Stimulated activated CD4-positive, alpha-beta T cell treated with anti-CD3 and anti-CD28 coated beads, Interleukin-15, amount 100 ng/mL, for 48 hours (primary cell): ENCODE data around the gene MAEL.
"Not testable (repeated sequence)": the region's sequence is repeated elsewhere in the genome, so short reads cannot be mapped to it uniquely, and the experiment has no call there.

Experiments
- DNase-seq, 2 donors: peaks; one replicate each; pipeline ENCODE4 v3.0.0-alpha.2; 2020; ENCODE audit warnings: low read depth in 2 of 2

The MAEL gene

GRCh38 chr1:166977951-166978350, 11.1 kb upstream of the MAEL start:
- no peak for DNase-seq

DNA sequence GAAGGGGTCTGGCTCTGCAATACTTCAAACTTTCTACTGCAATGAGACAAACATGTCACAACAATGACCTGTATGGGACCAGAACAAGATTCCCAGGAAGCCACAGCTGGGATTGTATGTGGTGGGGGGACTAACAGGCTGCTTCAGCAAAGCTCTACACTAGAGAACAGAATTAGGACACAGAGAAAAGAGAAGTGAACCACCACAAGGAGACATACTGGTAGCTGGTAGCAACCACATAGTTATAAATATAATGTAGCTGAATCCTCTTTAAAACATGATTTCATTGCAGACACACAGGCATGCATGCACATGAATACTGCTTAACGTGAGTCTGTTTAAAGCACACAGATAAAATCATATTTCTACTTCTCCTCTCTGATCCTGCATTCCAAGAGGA, 10.3 kb upstream of the MAEL start:
- no peak for DNase-seq

GRCh38 chr1:166980383-166980782, 8.7 kb upstream of the MAEL start:
- no peak for DNase-seq

DNA sequence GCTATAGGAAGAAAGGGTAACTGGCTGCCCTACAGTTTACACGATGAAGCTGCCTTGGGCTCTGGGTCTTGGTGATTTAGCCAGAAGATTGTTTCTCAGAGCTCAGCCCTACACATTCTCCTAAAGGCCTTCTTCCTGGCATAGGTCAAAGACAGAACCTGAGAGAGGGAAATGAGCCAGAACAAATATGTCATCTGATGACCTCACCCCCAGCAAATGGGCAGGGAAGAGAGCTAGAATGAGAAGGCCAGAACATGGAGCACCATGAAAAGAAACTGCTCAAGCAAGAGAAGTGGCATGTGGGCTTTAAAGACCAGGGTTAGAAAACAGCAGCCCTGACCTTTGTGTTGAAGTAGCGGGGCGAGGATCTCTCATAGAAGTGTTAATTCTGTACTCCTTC, 8.3 kb upstream of the MAEL start:
- DNase-seq, result no peak

DNA sequence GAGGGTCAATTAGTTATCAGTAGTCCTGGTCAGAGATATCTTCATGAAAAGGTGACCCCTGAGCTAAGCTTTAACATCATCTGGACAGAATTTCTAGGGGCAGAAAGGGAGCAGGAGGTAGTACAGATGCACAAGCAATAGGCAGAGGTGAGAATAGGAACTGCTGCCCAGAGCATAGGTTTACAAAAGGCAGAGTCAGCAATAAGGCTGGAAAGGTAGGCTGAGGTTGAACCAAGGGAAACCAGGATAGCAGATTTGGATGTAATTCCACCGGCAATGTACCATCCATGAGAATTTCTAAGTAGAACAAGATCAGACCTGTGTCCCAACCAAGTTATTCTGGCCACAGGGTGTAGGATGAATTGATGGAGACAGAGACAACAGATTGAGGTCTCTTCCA, 7.5 kb upstream of the MAEL start:
- DNase-seq, result no peak

DNA sequence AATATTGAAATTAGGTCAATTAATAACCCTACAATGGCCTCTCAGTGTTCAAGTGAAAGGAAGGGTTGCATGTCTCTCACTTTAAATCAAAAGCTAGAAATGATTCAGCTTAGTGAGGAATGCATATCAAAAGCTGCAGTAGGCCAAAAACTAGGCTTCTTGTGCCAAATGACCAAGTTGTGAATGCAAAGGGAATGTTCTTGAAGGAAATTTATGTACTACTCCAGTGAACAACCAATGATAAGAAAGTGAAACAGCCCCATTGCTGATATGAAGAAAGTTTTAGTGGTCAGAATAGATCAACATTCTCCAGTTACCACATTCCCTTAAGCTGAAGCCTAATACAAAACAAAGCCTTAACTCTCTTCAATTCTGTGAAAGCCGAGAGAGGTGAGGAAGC, 10.0 kb downstream of the MAEL start:
- no peak for DNase-seq

GRCh38 chr1:166999500-167000055, 10.5 kb downstream of the MAEL start:
- no peak for DNase-seq

DNA sequence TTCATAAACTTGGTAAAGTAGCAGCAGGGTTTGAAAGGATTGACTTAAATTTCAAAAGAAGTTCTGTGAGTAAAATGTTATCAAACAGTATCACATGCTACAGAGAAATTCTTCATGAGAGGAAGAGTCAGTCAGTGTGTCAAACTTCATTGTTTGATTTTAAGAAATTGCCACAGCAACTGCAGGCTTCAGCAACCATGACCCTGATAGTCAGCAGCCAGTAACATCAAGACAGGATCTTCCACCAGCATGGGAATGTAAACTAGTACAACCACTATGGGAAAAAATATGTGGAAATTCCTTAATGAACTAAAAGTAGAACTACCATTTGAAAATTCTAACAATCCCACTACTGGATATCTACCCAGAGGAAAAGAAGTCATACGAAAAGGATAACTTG, 11.5 kb downstream of the MAEL start:
- no peak for DNase-seq

- no peak for DNase-seq
Measured at GRCh38 chr1:167002354-167002753, 13.3 kb downstream of the MAEL start.

- no peak for DNase-seq
Measured at GRCh38 chr1:167003711-167004110, 14.6 kb downstream of the MAEL start.

- no peak for DNase-seq
Measured at GRCh38 chr1:167011560-167012191, 22.6 kb downstream of the MAEL start.

DNA sequence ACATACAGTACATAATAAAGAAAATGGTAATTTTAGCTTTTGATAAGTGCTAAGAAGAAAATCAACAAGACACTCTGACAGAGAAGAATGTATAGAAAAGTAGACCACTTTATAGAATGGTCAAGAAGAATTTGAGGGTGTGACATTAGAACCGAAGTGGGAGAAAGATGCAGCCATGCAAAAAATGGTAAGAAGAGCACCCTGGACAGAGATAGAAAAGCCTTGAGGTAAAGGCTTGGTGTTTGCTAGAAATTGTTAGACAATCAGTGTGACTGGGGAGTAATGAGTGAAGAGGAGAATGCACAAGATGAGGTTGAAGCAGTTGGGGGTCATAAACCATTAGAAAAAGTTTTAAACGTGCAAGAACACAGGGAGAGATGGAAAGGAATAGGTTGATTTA, 23.5 kb downstream of the MAEL start:
- no peak for DNase-seq

DNA sequence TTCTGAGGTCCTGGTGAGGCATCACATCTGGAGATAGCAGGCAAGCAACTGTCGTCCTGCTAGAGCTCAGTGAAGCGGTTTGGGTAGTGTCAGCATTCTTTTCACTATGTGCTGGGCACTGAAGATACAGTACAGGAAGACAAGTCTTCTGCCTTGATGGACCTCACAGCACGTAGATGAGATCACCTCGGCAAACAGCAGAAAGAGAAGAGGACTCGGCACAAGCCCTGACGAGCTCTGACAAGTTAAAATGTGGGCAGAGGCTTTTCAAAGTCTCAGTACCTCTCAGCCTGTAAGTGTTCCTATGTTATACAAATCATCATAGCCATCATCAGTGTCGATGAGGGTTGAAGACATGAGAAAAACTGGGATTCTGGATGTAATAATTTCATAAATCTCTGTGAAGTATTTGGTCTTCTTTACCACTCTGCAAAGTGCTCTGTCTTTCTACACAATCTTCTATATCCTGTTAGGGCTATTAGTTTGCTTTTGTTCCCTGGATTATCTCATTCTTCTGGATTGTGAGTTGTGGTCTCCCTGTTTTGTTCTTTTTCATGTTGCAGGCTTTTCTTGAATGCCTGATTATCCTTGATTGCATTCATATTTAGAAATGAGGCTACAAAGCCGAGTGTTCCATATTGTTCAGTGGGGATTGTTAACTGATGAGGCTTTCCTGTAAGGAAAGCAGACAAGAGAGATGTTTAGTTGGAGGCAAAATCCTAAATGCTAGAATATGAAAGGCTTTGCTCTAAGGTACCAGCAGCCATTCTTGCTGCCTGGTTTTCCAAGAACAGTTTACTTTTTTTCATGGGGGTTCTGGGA, 24.2 kb downstream of the MAEL start:
- no peak for DNase-seq

DNA sequence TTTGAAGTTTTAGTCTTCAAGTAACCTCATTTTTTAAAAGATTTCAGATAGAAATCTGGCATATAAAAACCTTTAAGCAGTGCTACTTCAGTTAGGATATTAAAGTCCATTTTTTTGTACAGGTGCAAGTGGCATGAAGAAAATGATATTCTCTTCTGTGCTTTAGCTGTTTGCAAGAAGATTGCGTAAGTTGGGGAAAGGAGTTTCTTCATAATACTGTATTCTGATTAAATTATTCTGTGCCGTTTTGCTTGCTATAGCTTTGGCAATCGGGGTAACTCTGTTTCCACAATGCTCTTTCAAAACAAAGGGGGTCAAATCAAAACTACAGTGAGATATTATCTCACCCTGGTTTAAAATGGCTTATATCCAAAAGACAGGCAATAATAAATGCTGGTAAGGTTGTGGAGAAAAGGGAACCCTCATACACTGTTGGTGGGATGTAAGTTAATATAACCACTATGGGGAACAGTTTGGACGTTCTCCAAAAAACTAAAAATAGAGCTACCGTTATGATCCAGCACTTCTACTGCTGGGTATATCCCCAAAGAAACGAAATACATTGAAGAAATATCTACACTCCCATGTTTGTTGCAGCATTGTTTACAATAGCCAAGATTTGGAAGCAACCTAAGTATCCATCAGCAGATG, 27.1 kb downstream of the MAEL start:
- DNase-seq, result no peak

GRCh38 chr1:167022384-167022783, 33.3 kb downstream of the MAEL start:
- DNase-seq, result no peak

DNA sequence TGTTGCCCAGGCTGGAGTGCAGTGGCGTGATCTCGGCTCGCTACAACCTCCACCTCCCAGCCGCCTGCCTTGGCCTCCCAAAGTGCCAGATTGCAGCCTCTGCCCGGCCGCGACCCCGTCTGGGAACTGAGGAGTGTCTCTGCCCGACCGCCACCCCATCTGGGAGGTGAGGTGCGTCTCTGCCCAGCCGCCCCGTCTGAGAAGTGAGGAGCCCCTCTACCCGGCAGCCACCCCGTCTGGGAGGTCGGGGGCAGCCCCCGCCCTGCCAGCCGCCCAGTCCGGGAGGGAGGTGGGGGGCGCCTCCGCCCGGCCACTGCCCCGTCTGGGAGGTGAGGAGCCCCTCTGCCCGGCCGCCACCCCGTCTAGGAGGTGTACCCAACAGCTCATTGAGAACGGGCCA, 40.5 kb downstream of the MAEL start:
- DNase-seq, result not testable (repeated sequence)

- DNase-seq, result no peak
Measured at GRCh38 chr1:167033646-167034045, 44.6 kb downstream of the MAEL start.

DNA sequence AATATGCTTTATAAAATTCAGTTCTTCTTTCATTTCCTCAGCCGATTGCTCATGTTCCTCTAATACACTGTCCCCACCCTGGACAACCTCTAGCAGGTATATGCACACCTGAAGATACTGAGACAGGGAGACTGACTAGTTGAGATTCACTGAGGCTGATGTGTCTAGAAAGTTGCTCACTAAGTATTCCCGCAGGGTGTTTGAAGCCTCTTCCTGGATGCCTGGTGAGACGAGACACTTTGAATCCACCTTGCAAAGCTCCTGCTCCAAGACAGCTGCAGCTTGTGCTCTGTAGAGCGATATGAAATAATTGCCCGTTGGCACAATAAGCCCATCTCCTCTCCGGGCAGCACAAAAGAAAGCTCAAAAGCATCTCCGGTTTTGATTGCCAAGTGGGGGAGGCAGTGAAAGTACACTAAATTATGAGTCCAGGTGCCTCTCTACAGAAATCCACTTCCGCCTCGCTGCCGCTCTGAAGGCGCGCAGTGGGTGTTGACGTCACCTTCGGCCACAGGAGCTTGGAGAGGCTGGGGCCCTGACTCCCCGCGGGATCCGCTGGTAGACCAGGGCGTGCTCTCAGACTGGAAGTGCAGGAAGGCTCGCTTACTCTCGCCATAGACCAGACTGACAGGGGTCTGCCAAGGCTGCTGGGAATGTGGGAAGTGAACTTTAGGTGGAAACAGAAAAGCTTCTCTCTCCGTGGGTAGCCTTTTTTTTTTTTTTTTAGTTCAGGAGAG, 54.8 kb downstream of the MAEL start:
- DNase-seq, result peak; percentile 62 to 70

DNA sequence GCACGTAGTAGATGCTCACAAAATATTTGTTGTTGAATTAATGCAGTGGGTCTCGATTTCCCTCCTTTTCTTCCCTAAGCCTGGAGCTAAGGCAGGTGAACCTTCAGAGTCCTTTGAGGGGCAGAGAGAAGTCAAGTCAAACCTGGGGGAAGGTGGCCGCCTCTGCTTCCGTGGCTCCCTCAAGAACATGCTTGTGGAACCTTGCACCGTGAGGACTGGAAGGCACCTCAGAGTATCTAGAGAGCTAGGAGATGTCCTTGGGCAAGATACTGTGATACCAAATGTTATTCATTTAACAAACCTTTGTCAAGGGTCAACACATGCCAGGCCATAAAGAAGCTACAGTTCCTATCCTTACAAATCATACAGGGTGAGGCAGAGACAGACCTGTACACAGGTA, 62.8 kb downstream of the MAEL start:
- DNase-seq, result no peak

- DNase-seq, result no peak
Measured at GRCh38 chr1:167052389-167052788, 63.3 kb downstream of the MAEL start.

- DNase-seq, result no peak
Measured at GRCh38 chr1:167054531-167054930, 65.5 kb downstream of the MAEL start.
